NCI-H2196 treated with DMSO at 0.1 percent for 48 hours (cell line): ENCODE results near the gene SMPD4.
"Not testable (repeated sequence)": the region's sequence is repeated elsewhere in the genome, so short reads cannot be mapped to it uniquely, and the experiment has no call there.

Source experiments
- DNase-seq: peaks from one replicate; lab custom pipeline; 2025; ENCODE audit not compliant: unreplicated experiment; lab: John Stamatoyannopoulos, UW

SMPD4 gene

DNA sequence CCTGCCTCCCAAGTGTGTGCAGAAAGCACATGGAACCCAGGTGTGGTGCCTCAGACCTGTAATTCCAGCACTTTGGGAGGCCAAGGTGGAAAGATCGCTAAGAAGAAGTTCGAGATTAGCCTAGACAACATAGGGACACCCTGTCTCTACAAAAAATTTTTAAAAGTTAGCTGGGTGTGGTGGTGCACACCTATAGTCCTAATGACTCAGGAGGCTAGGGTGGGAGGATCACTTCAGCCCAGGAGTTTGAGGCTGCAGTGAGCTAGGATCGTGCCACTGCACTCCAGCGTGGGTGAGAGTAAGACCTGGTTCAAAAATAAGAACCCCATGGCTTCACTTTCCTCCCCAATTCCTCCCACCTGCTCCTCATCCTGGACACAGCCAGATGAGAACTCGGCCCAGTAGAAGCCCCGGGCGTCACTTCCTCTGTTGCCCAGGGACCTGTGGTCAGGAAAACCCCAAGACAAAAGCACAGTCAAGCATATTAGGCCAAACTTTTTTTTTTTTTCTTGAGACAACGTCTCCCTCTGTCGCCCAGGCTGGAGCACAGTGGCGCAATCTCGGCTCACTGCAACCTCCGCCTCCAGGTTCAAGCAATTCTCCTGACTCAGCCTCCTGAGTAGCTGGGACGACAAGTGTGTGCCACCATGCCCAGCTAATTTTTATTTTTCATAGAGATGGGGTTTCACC, 23.4 kb downstream of the SMPD4 start:
- DNase-seq = not testable (repeated sequence)

DNA sequence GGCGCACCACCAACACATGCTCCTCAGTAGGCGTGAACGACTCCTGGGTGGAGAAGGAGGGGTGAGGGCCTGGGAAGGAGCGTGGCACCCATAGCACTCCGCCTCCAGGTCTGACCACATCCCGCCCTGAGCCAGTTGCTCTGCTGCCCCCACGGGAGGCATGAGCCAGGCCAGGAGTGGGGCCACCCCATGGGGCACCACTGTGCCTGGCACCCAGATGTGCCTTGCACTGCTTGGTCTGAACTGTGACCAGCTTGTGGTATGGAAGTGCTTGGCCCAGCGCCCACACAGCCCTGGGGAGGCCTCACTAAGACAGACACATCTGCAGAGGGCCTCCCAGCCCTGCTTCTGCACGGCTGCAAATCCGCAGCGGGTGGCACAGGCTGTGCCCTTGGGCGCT, 24.0 kb downstream of the SMPD4 start:
- DNase-seq = peak; percentile 53

DNA sequence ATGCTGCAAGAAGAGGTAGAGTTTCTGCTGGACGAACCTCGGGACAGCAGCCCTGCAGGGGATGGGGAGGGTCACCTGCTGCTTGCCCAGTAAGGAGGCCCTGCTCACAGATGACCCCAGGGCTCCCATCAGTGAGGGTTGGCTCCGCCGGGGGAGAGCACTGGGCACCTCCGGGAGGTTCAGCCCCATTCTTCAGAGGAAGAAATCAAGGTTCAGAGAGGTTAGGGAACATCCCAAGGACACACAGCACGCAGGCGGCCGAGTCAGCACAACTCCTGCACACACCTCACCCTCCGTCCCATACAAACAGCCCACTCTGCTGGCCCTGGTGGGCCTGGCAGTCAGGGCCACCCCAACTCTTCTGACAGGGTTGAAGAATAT, 24.8 kb downstream of the SMPD4 start:
- no peak for DNase-seq

DNA sequence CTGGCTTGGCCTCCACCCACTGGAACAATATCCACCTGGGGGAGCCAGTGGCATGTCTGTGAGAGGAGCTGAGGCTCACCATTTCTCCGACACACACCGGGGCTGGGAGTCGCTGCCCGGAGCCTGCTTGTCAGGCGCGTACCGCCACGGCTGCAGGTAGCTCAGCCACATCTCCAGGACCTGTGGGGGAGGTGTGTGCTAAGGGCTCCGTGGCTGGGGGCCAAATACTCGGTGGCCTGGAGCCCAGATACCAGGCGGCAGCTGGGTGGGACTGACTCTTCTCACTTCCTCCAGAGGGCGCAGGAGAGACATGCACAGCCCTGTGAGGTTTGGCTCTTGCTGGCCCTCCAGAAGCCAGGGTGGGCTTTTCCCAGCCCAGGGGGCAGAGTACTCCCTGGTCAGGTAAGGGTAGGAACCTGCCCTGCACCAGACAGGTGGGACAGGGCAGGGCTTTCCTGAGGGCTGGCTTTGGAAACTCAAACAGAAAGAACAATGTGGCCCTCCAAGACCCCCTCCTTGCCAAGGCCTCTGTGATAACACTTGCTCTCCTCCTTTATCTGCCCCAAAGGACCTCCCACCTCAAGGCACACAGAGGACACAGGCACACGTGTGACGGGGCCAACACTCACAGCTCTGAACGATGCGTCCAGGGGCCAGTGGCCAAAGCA, 25.3 kb downstream of the SMPD4 start:
- peak; percentile 63 for DNase-seq

DNA sequence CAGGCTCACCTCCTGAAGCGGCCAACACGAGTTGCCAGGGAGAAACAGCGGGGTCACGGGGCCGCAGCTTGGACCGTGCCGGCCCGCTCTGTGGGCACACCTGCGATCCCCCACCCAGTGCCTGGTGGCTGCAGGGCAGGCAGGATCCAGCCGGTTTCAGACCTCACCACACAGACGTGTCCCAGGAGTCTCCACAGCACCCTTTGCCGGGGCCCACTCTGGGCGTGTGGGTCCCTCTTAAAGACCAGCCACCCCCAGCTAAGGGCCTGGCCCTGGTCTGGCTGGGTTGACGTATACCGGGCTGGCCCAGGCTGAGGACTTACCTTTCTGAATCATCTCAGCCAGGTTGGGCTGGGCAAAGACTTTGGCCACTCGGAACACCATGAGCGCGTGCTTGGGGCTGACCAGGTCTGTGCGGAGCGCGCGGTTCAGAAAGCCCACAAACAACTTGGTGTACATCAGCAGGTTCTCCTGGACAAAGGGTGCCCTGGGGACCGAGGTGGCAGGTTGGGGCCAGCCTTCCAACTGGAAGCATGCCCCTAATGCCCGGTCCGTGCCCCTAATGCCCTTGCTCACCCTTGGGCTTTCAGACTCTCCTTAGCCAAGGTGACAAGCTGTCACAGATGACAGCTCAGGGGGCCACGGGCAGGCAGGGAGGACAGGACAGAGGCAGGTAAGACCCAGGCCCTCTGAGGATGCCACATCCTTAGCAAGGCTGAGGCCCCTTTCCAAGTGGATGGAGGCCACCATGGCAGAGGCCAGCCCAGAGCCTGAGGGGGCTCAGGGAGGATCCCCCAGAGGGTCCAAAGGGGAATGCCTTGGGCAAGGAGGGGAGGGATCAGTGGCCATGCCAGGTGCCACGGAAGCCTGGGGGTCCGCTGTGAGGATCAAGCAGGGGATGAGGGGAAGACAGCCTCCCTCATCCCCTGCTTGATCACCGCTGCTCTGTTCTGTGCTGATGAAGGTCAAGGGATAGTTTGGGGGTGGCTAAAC, 26.3 kb downstream of the SMPD4 start:
- no peak for DNase-seq

DNA sequence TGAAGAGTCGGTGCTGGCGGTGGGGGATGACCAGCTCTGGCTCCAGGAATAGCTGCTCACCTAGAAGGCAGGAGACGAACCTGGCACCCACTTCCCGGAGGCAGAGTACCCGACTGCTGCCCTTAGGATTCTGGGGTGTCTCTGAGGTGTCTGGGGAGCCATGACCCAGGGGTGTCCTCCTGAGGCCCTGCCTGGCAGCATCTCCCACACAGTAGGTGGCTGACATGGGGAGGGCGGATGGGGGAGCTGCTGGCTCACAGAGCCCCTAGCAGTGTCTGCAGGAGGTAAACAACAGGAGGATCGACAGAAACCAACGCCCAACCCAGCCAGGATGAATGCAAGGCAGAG, 27.0 kb downstream of the SMPD4 start:
- DNase-seq = not testable (repeated sequence)

DNA sequence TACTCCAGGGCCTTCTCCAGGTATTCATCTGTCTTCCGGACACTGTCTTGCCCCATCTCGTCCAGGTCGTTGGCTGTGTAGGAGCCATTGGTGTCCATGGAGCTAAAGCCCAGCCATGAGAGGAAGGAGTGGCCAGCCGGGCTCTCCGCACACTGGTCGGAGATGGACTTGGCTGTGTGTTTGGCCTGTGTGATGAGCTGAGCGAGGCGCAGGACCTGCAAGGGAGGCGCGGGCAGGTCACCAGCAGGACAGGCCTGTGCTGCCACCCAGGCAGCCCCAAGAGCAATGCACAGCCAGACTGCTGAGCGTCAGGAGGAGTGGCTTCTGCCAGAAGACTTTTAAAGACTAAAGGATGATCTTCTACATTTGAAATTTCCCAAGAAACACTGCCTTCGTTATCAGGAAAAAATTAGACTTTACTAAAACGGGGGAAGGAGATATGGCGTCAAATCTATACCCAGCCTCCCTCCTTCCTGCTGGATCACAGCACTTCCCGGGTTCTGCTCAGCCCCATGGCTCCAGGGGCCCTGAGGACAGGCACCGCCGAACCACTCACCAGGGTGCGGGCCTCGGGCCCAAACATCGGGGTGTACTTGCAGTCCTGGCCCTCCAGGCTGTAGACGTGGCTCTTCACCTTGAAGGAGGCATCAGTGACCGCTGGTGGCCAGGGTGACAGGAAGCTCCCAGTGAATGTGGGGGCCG, 27.5 kb downstream of the SMPD4 start:
- DNase-seq = not testable (repeated sequence)

DNA sequence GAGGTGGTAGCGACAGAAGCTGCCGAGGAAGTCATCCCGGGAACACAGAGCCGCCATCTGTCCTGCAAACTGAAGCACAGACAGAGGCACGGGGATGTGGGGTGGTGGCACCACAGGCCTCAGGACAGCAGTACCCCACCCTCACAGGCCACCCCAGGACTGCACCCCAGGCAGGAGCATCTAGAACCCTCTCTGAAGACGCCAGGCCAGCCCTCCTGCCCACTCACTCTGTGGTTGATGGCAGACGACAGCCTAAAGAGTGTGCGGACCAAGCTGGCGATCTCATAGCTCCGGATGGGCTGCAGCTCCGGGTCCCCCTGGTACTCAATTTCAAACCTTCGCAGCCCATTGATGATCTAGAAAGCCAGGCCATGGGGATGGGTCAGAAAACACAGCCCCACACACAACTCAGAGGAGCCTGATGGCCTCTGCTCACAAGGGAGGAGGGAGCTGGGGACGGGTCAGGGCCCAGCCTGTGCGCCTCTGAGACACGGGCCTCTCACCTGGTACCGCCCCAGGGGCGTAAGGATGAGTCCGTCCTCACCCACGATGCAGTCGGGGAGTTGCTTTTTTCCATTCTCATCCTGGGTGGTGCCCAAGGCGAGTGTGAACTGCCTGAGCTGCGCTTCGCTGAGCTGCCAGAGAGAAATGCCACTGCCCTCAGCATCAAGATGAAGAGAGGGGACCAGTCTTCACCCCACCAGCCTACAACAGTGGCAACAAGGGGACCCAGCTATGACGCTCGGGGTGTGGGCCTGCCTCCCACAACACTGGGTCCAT, 28.4 kb downstream of the SMPD4 start:
- DNase-seq = no peak

DNA sequence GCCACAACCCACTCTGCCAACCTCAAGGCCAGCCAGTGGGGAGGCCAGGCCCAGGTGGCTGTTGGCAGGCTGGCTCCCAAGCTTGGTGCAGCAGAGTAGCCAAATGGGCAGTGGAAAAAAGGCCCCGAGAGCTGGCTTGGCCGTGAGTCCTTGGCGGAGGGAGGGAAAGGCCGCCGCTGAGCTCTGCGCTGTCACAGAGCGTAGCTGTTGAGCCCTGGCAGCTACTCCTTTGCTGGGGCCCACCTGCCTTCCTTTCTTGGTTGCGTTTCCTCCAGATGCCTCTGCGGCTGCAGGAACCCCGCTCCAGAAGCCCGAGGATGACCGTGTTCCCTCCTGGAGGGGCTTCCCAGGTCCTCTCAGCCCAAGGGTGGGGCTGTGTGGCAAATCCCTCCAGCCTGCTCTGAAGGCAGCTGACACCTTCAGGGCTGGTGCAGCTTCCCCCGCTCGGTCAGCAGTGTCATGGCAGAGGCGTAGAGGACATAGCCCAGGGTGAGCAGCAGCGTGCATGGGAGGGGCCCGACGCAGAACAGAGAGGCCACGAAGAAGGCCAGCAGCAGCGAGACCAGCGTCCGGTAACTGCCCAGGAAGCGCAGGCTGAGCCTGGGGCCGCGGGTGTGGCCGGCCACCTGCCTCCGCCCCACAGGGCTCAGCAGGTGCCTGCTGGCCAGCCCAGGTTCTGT, 29.1 kb downstream of the SMPD4 start:
- not testable (repeated sequence) for DNase-seq

DNA sequence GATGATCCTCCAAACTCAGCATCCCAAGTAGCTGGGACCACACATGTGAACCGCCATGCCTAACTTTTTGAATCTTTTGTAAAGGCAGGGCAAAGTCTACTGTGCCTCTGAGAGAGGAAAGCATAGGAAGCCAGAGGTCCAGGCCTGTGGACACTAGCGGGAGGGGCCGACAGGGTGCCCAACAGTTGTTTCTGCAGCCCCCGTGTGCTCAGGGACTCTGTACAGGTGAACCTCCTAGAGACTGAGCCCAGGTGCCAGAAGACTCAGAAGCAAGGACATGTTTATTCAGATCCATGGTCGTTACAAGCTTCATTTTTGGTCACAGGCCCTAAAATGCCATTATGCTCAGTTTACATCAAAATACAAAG, 30.3 kb downstream of the SMPD4 start:
- not testable (repeated sequence) for DNase-seq

DNA sequence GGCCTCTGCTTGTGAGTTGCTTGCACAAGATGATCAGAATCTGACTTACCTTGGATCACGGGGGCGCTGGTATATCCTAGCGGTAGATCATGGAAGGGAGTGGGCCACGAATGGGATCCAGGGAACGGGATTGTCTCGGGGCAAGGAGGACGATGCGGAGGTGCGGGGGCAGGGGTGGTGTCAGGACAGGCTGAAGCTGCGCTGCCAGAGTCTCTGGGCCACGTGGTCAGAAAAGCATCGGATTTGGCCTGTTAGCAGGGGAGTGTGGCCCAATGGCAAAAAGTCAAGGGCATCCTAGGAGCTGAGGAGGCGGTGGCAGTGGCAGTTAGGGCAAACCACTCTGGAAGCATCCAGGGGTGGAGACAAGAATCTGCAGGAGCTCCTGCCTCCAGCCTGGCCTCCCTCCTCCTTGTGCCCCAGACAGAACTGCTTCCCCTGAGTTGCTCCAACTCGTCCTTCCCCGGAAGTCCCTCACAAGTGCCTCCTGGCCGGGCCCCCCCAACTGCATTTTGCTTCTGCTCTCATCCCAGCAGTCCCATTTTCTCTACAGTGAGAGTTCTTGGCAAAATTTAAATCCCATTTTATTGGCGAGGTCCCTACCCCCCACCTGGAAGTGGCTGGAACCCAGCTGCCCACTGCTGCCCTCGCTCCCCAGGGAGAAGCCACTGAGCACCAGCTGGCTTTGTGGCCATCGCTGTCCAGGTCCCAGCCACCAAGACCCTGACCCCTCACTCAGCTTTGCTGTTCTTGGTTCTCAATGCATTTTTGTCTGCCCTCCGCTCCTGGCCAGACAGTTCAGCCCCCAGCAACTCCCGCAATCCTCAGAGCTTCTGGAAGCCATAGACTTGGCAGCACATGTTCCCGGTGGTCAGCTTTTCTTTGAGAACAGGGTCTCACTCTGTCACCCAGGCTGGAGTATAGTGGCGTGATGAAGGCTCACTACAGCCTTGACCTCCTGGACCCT, 30.9 kb downstream of the SMPD4 start:
- no peak for DNase-seq

DNA sequence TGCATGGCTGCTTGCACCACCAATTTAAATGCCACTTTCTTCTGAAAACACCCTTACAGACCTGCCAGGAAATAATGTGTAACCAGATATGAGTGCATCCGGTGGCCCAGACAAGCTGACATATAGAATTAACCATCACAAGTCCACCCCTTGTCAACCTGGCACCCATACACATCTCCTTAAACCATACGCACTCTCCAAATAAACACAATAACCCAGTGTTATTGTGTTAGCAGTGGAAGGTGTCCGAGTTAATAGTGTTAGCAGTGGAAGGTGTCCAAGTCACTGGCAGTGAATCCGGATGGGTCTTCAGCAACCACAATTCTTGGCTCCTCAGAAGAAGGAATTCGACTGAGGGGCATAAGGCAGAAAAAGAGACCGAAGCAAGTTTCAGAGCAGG, 32.9 kb downstream of the SMPD4 start:
- DNase-seq = not testable (repeated sequence)

DNA sequence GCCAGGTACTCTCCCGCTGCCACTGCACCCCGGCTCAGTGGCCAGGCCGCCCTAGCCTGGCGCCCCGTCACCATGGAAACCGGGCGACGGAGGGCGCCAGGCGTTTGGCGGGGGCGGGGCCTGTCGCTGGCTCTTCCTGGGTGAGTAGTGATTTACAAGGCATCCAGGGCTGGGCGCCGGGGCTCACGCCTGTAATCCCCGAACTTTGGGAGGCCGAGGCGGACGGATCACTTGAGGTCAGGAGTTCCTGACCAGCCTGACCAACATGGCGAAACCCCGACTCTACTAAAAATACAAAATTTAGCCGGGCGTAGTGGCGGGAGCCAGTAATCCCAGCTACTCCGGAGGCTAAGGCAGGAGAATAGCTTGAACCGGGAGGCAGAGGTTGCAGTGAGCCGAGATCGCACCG, 36.4 kb downstream of the SMPD4 start, which contains the start of gene CCDC74B:
Gene CCDC74B (minus strand): TSS at position 107 of the 409 bp plus-strand sequence. CDS start 116 bp downstream, outside the sequence.
- DNase-seq = peak; percentile 31

DNA sequence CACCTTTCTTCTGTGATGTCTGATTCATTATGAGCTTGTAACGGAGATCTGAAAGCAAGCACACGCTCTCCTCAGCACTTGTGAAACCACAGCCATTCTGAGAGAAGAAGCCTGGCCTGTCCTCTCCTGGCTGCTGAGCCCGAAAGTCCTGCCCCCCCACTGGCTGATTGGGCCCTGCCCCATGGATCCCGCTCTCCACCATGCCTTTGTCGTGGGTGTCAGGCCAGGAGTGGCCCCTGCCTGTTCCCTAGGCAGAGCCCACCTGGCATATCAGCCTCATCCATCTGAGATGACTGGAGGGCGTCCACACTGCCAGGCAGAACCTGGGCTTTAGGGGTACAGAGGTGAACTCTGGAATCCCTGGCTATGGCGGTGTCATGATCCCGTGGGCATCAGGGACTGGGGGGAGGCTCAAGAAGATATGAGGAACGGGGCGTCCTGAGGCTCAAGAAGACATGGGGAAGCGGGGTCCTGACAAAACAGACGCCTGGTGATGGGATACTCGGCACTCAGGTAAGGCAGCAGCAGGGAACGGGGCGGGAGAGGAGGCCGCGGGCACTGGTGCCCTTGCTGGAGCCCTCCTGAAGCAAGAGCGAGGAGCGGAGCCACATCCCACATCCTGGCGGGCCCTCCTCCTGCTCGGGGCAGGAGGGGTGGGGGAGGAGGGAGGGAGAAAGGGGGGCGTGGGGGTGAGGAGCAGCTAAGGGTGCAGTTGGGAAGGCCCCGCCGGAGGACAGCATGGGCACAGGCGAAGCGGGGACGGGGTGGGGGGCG, 37.9 kb downstream of the SMPD4 start:
- not testable (repeated sequence) for DNase-seq

DNA sequence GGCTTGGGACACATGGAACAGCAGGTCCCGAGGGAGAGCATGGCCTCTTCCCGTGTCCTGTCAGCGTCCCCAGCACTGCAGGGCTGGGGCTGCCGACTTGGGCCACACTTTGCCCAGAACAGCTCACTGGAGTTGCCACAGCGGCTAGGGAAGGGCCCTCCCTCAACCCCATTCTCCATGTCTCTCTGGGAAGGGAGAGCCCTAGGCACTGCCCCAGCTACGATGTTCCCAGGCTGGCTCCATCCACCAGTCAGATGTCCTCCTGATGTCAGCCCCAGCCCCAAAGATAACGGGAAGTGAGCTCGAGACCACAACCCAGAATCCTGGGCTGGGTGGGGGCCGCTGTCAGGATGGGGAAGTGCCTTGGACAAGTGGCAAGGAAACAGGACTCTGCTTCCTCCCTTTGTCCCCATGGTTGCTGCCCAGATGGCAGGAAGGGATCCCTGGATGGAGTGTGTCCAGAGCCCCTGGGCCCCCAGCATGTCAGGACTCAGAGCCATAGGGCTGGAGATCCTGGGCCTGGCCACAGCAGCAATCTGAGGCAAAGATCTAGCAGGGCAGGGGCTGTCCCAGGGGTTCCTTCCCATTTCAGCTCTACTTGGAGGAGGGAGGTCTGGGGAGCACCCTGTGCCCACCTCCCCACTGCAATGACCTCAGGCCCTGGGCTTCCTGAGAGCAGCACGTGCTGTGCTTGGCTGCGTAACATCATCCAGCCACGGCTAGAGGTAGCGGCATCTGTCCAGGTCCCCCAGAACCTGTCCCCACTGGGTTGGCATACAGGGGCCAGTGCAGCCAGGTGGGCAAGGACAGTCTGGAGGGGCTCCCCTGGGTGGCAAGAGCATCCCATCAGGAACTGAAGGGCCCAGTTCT, 38.8 kb downstream of the SMPD4 start:
- DNase-seq = not testable (repeated sequence)

DNA sequence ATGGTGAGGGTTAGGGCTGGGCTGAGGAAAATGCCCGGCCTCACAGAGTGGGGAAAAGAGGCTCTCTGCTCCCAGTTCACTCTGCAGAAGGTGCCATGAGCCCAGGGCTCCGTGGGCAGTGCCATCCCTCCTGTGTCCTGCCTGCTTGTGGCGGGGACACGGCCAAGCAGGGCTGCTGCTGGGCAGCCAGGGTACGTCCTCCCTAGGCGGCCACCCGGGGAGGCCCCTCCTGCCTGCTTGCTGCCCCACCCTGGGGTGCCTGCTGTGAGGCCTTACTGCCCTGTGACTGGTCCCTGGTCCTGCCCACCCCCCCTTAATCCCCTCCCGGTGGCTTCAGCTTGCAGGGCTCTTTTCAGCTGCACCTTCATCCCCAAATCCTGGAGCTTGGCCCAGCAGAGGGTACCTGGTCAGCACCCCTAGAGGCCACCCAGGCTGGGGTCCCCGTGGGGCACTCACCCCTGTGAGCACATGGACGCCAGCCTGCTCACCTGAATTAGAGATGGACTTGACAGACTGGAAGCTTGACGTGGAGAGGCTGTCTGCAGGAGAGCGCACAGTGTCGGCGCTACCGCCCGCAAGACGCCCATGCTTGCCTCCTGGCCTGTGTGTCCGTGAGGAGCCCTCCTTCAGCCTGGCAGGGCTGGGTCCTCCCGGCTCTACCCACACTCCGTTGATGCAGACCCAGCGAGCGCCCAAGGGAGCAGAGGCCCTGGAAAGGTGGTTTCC, 39.6 kb downstream of the SMPD4 start:
- DNase-seq = not testable (repeated sequence)
